ENCODE results near the gene PHLPP1. TPM values are rescaled to one million over a fixed set of nuclear protein-coding genes. Genes with fewer than 3 reads are reported as not detected.

The PHLPP1 gene
- total RNA-seq, 6 experiments from 2014 or later = 8.6 to 19.3 (median 17.0) TPM

- ATAC-seq (no peak), DNase-seq (no peak)
- Histone ChIP-seq H3K27me3 (no peaks in the 10 kb centered on the region), H3K27ac (no peak overlapping the region), H3K4me1 (peaks cover 0 to 32% (median 11%) of the 10 kb centered on the region in 4 donors), H3K9me3 (no peaks in the 10 kb centered on the region), H3K36me3 (no peaks in the 10 kb centered on the region), H3K4me3 (no peak overlapping the region)
- intact Hi-C loops (cut with DNase I) = no loop called here
- 79% methylated on average over 1 of the region's 1 CpG for WGBS (ENCODE audit: insufficient coverage, low coverage, low lambda C conversion rate, missing lambda C conversion rate)
- TF ChIP-seq, protein P1, sequence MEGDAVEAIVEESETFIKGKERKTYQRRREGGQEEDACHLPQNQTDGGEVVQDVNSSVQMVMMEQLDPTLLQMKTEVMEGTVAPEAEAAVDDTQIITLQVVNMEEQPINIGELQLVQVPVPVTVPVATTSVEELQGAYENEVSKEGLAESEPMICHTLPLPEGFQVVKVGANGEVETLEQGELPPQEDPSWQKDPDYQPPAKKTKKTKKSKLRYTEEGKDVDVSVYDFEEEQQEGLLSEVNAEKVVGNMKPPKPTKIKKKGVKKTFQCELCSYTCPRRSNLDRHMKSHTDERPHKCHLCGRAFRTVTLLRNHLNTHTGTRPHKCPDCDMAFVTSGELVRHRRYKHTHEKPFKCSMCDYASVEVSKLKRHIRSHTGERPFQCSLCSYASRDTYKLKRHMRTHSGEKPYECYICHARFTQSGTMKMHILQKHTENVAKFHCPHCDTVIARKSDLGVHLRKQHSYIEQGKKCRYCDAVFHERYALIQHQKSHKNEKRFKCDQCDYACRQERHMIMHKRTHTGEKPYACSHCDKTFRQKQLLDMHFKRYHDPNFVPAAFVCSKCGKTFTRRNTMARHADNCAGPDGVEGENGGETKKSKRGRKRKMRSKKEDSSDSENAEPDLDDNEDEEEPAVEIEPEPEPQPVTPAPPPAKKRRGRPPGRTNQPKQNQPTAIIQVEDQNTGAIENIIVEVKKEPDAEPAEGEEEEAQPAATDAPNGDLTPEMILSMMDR (IDR thresholded peaks at IDR 0.05) = no peak
- no peak for TF ChIP-seq POLR2A (IDR thresholded peaks at IDR 0.05)
Measured at GRCh38 chr18:62792016-62792415, 76.7 kb downstream of the PHLPP1 start.

- intact Hi-C loops (cut with DNase I) = no loop called here
- DNase-seq (no peak), ATAC-seq (peak in 2 of 4 donors; percentile 11 to 17)
- Histone ChIP-seq H3K27me3 (no peaks in the 10 kb centered on the region), H3K4me1 (peaks cover 0 to 37% (median 11%) of the 10 kb centered on the region in 4 donors), H3K27ac (peak overlapping the region in 2 of 3 donors; percentile 54 to 69), H3K9me3 (no peaks in the 10 kb centered on the region), H3K36me3 (no peaks in the 10 kb centered on the region), H3K4me3 (no peak overlapping the region)
- 41% methylated on average over 3 of the region's 3 CpGs for WGBS (ENCODE audit: insufficient coverage, low coverage, low lambda C conversion rate, missing lambda C conversion rate)
- TF ChIP-seq, protein P1 (IDR thresholded peaks at IDR 0.05) = no peak
- no peak for TF ChIP-seq POLR2A (IDR thresholded peaks at IDR 0.05)
Measured at GRCh38 chr18:62795813-62796212, 80.5 kb downstream of the PHLPP1 start.

- DNase-seq (no peak), ATAC-seq (peak; percentile 77 to 94 (median 84))
- WGBS (ENCODE audit: insufficient coverage, low coverage, low lambda C conversion rate, missing lambda C conversion rate) = 26% methylated on average over 1 of the region's 1 CpG
- peak overlapping the region in 2 of 3 donors; percentile 54 to 69 for H3K27ac ChIP-seq
- no peaks in the 10 kb centered on the region for H3K36me3 ChIP-seq
- TF ChIP-seq, protein P1 (IDR thresholded peaks at IDR 0.05) = no peak
- no peak for TF ChIP-seq POLR2A (IDR thresholded peaks at IDR 0.05)
- no peaks in the 10 kb centered on the region for H3K9me3 ChIP-seq
- H3K27me3 ChIP-seq = no peaks in the 10 kb centered on the region
- H3K4me3 ChIP-seq = no peak overlapping the region
- intact Hi-C loops (cut with DNase I) = no loop called here
- H3K4me1 ChIP-seq = peaks cover 0 to 35% (median 11%) of the 10 kb centered on the region in 4 donors
Measured at GRCh38 chr18:62796216-62796621, 80.9 kb downstream of the PHLPP1 start.

DNA sequence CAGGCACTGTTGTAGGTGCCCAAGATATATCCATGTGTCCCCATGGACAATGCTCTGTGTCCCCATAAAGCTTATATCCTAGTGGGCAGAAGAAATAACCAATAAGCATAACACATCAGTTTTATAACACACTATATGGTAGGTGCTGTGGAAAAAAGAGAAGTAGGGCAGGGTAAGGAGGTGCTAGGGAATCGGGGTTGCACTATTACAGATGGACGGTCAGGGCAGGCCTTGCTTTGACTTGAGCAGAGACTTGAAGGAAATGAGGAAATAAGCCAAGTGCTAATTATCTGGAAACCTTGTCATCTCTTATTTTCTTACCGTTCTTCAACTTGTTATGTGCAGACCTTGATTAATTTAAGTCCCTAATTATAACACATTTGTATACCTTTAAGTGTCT lies 82.0 kb downstream of the PHLPP1 start:
- no peak overlapping the region for H3K4me3 ChIP-seq
- H3K36me3 ChIP-seq = no peaks in the 10 kb centered on the region
- no peak for TF ChIP-seq POLR2A (IDR thresholded peaks at IDR 0.05)
- TF ChIP-seq, protein P1 (IDR thresholded peaks at IDR 0.05) = no peak
- peak overlapping the region in 1 of 3 donors; percentile 69 for H3K27ac ChIP-seq
- DNase-seq (no peak), ATAC-seq (no peak)
- no peaks in the 10 kb centered on the region for H3K27me3 ChIP-seq
- H3K9me3 ChIP-seq = no peaks in the 10 kb centered on the region
- intact Hi-C loops (cut with DNase I) = no loop called here
- H3K4me1 ChIP-seq = peaks cover 0 to 25% (median 11%) of the 10 kb centered on the region in 4 donors
- WGBS (ENCODE audit: insufficient coverage, low coverage, low lambda C conversion rate, missing lambda C conversion rate) = 62% methylated on average over 3 of the region's 3 CpGs

- TF ChIP-seq, protein P1 (IDR thresholded peaks at IDR 0.05) = no peak
- no peak for TF ChIP-seq POLR2A (IDR thresholded peaks at IDR 0.05)
Measured at GRCh38 chr18:62799977-62800376, 84.6 kb downstream of the PHLPP1 start.

More at GRCh38 chr18:62799977-62800376, 84.6 kb downstream of the PHLPP1 start:
- peaks cover 0 to 25% (median 11%) of the 10 kb centered on the region in 4 donors for H3K4me1 ChIP-seq
- no peak for DNase-seq
- H3K27ac ChIP-seq = no peak overlapping the region
- H3K27me3 ChIP-seq = no peaks in the 10 kb centered on the region
- intact Hi-C loops (cut with DNase I) = no loop called here
- WGBS (ENCODE audit: insufficient coverage, low coverage, low lambda C conversion rate, missing lambda C conversion rate) = 83% methylated on average over 6 of the region's 6 CpGs
- H3K9me3 ChIP-seq = no peaks in the 10 kb centered on the region
- H3K4me3 ChIP-seq = no peak overlapping the region
- no peaks in the 10 kb centered on the region for H3K36me3 ChIP-seq
- no peak for ATAC-seq
